Activated T-cell treated with anti-CD3 and anti-CD28 coated beads, Interleukin-2, amount 50 U/mL, for 1 hour (primary cell): ENCODE data around the gene TFF2.
A peak's percentile ranks its signal among the peaks of the same experiment; 100 is the strongest.

Experiments
- DNase-seq: peaks from one replicate; pipeline ENCODE4 v3.0.0-alpha.2; 2020

The TFF2 gene

GRCh38 chr21:42343963-42344510, 6.8 kb downstream of the TFF2 start:
- no peak for DNase-seq

- DNase-seq: no peak
Measured at GRCh38 chr21:42343556-42343955, 7.2 kb downstream of the TFF2 start.

- DNase-seq: no peak
Measured at GRCh38 chr21:42343101-42343500, 7.7 kb downstream of the TFF2 start.

- DNase-seq: no peak
Measured at GRCh38 chr21:42341776-42342542, 8.8 kb downstream of the TFF2 start.

GRCh38 chr21:42340187-42341050, 10.4 kb downstream of the TFF2 start:
- DNase-seq: no peak

GRCh38 chr21:42338729-42339715, 11.8 kb downstream of the TFF2 start:
- peak; percentile 14 for DNase-seq

GRCh38 chr21:42337830-42338728, 12.7 kb downstream of the TFF2 start:
- DNase-seq: peak; percentile 82

- DNase-seq: no peak
Measured at GRCh38 chr21:42337276-42337675, 13.5 kb downstream of the TFF2 start.

GRCh38 chr21:42336054-42336453, 14.7 kb downstream of the TFF2 start:
- no peak for DNase-seq

GRCh38 chr21:42332557-42333317, 18.1 kb downstream of the TFF2 start:
- no peak for DNase-seq

- no peak for DNase-seq
Measured at GRCh38 chr21:42331660-42332059, 19.1 kb downstream of the TFF2 start.

- no peak for DNase-seq
Measured at GRCh38 chr21:42330380-42331371, 20.1 kb downstream of the TFF2 start.

GRCh38 chr21:42324896-42325295, 25.9 kb downstream of the TFF2 start:
- DNase-seq: no peak

GRCh38 chr21:42321845-42322244, 28.9 kb downstream of the TFF2 start:
- DNase-seq: no peak

- no peak for DNase-seq
Measured at GRCh38 chr21:42321231-42321630, 29.6 kb downstream of the TFF2 start.

GRCh38 chr21:42320791-42321190, 30.0 kb downstream of the TFF2 start:
- no peak for DNase-seq

- DNase-seq: no peak
Measured at GRCh38 chr21:42319851-42320572, 30.8 kb downstream of the TFF2 start.

- no peak for DNase-seq
Measured at GRCh38 chr21:42319376-42319775, 31.4 kb downstream of the TFF2 start.
